Stimulated activated CD8-positive, alpha-beta memory T cell treated with anti-CD3 and anti-CD28 coated beads, Interleukin-15, amount 100 ng/mL, for 24 hours (primary cell): ENCODE data around the gene DNAJC21.
"Not testable (repeated sequence)": the region's sequence is repeated elsewhere in the genome, so short reads cannot be mapped to it uniquely, and the experiment has no call there.

ENCODE experiments used
- DNase-seq: peaks from one replicate; pipeline ENCODE4 v3.0.0-alpha.2; 2020; ENCODE audit warnings: low read depth

Gene DNAJC21

GRCh38 chr5:34929134-34929719, at the start of gene DNAJC21:
DNAJC21 (plus strand) TSS chr5:34929559; CDS start chr5:34929820, 261 bp downstream.
- DNase-seq: peak; percentile 92

GRCh38 chr5:34881246-34881645, 48.1 kb upstream of the DNAJC21 start:
- no peak for DNase-seq

DNA sequence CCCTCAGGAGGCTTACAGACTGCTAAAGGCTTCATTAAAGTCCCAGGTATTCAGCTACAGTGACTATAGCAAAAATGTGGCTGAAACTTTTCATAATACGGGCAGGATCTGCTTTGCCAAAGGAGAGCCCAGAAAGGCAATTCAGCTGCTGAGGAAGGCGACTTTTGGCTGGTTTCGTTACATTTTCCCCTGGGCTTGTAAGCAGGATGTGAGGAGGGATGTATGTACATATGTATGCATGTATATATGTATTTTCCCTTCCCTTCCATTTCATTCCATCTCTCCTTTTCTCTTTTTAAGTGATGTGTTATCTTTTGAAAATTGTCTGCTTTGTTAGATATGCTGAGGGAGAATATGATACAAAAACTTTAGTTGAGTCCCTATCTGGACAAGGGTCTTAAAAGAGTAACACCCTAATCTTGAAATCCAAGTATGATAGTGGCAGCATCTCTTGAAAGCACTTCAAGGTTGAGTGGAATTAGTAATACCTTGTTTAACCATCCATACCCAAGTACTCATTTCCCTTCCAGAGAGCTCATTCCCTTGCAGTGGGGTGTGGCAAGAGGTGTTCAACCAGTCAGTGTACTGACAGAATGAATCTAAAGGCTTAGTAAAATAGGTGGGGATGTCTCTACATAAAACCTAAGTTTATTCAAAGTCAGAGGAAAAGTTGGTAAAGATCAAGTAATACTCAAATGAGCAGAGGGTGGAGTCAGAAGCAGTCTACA, 42.8 kb upstream of the DNAJC21 start:
- no peak for DNase-seq

- DNase-seq: no peak
Observed at GRCh38 chr5:34889394-34889793, 40.0 kb upstream of the DNAJC21 start.

GRCh38 chr5:34891981-34892380, 37.4 kb upstream of the DNAJC21 start:
- no peak for DNase-seq

- no peak for DNase-seq
Observed at GRCh38 chr5:34892414-34892813, 36.9 kb upstream of the DNAJC21 start.

- DNase-seq: no peak
Observed at GRCh38 chr5:34894716-34895115, 34.6 kb upstream of the DNAJC21 start.

DNA sequence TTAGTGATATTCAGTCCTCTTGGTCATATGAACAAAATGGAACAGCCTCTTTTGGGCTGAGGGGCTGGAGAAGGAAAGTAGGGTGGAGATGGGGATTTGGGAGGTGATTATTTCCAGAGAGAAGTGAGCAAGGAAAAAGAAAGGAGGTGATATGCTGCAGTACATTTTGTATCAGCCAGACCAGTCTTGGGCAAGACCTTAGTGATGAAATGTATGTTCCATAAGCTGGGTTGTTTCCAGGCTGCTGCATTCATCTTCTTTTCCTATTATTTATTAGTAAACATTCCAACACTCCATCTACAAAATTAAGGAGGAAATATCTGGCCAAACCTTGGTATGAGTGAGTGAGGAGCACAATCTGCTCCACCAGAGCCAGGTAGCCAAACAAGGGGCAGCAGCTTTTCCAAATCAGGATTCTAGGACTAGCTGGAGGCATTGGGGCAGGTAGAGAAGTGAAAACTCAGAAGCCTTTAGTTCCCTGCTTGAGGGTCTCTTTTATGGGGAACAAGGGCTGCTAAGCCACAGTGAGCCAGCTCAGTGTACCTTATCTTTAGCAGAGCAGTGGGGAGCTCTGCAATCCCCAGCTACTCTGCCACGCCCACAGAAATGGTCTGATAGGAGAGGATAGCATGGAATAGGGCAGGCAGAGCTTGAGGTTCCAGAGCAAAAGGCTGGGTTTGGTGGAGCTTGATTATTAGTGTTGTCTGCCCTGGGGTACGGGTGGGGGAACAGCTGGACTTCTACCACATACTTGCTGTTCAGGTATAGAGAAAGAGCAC, 33.5 kb upstream of the DNAJC21 start:
- DNase-seq: no peak

DNA sequence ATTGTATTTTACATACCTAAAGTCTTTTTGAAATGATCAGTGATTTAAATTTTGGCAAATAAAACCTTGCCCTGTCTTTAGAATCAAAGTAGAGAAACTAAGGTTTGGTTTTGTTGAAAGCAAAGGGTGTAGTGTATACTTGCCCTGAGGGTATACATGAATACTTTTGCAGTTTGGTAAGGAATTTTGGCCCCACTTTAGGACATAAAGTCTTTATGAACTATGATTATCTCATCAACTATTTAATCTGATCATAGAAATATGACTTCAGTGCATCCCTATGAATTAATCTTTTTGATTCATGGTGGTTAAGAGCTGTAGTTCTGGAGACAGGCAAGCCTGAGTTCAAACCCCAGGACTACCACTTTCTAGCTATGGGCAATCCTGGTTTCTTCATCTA, 31.7 kb upstream of the DNAJC21 start:
- no peak for DNase-seq

- peak; percentile 5 for DNase-seq
Observed at GRCh38 chr5:34898258-34898895, 31.0 kb upstream of the DNAJC21 start.

GRCh38 chr5:34899066-34899465, 30.3 kb upstream of the DNAJC21 start:
- no peak for DNase-seq

- no peak for DNase-seq
Observed at GRCh38 chr5:34900652-34901051, 28.7 kb upstream of the DNAJC21 start.

DNA sequence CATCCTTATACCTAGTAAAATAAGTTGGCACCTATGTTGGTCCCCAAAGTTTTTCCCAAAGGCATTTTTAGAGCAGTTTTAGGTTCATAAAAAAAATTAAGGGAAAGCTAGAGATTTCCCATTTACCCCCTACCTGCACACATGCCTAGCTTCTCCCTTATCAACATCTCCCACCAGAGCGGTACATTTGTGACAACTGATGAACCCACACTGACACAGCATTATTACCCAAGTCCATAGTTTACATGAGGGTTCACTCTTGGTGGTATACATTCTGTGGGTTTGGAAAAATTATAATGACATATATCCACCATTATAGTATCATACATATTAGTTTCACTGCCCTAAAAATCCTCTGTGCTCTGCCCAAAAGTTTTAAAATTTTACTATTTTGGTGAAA, 26.1 kb upstream of the DNAJC21 start:
- DNase-seq: no peak

DNA sequence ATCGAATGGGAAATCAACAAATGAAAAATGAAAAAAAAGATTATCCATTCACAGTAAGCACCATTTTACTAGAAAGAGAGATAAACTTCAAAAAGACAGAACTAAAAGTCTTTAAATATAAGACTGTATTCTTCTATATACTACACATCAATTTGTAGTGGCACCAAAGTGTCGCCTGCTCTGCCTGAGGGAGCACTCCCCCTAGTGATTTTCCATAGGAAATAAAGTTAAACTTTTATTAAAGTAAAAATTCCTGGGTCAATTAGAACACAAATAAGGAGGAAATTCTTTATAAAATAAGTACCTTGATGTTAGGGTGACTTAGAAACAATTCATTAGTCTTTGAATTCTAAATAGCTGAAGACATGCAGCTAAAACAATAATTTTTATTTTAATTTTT, 23.8 kb upstream of the DNAJC21 start:
- no peak for DNase-seq

DNA sequence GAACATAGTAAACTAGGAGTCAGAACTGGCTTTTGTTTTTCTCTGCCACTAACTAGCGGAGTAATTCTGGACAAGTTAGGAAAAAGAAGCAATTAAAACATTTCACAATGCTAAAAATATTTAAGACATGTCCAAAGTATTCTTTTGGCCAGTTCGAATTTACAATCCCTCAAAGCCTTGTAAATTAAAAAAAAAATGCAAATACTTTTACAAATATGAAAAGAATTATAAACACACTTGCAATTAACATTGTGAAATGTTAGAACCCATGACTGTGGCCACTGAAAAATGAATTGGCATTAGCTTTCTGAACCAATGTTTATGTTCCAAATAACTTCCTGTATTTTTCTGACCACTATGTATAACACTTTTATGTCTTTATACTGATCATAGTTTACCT, 16.3 kb upstream of the DNAJC21 start:
- no peak for DNase-seq

DNA sequence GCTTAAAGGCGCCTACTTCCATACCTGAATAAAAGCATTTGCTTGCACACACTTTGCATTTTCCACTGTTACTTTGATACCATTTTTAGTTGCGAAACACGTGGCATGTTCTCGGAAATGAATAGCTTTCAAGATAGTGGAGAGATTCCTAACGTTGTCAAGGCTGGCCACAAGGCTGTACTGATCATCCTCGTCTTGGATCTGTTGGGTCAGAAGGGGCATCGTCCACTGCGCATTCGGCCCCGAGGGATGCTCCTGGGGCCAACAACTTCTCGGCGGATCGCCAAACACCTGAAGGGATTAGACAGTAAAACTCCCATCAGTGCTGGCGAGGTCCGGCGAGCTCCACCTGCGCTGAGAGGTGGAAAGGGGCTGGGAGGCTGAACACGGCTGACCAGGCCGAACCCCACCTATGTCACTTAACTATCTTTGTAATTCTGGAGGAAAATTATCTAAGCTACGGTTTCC, 14.7 kb upstream of the DNAJC21 start:
- DNase-seq: peak; percentile 19

DNA sequence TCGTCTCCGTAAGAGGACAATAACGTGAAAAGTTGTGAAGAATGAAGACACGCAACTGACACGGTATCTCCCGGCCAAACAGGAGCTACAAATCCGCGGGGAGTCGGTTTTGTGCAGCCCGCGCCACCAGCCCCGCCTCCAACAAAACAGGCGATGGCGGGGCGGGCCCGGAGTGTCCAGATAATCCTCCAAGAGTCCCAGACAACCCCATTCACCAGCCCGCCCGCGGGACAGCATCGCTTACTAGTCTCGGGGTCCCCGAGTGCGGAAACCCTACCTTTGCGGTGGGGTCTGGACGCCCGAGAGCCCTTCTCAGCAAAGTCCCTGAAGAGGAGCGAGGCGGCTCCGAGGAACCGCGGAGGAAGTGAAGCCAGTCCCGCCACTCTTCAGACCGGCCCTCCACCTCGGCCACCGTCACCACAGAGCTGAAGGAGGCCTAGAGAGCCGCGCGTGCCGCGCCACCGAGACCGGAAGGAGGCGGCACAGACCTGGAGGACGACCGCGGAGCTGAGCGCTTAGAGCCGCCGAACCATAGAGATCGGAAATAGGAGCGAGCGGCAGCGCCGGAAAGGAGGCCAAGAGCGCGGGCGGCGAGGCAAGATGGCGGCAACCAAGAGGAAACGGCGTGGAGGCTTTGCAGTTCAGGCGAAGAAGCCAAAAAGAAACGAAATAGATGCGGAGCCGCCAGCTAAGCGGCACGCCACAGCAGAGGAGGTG, 14.1 kb upstream of the DNAJC21 start, which contains the start of the genes BRIX1 and RAD1:
TSS of gene BRIX1 (plus strand) at position 573 of the 717 bp plus-strand sequence. CDS start at position 601, 28 bp downstream.
TSS of gene RAD1 (minus strand) at position 366 of the 717 bp plus-strand sequence. CDS start 612 bp downstream, outside the sequence.
- DNase-seq: peak; percentile 85

- DNase-seq: peak; percentile 7
Observed at GRCh38 chr5:34915856-34916192, 13.5 kb upstream of the DNAJC21 start.

DNA sequence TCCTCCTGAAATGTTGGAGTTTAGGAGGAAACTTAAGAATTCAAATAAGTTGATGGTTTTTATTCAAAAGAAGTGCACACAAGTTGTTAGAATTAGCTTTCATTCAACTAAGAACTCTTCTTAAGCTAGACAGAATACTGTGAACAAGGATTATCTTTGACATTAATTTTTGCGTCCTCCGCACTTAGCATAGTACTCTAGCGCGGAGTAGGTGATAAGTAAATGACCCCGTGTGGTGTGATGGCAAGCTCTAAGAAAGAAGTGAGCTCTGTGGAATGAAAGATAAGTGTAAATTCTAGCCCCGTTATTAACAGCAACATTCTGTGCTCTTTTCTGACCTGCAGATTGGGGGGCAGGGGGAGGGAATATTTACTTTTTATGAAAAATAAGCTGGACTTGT, 12.8 kb upstream of the DNAJC21 start:
- DNase-seq: no peak

GRCh38 chr5:34918025-34918424, 11.3 kb upstream of the DNAJC21 start:
- DNase-seq: no peak

- no peak for DNase-seq
Observed at GRCh38 chr5:34919077-34919476, 10.3 kb upstream of the DNAJC21 start.

DNA sequence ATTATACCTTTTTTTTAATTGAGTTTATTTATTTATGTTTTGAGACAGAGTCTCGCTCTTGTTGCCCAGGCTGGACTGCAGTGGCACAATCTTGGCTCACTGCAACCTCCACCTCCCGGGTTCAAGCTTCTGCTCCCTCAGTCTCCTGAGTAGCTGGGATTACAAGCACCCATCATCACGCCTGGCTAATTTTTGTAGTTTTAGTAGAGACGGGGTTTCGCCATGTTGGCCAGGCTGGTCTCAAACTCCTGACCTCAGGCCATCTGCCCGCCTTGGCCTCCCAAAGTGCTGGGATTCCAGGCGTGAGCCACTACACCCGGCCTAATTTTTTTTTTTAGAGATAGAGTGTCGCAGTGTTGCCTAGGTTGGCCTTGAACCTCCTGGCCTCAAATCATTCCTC, 6.1 kb upstream of the DNAJC21 start:
- not testable (repeated sequence) for DNase-seq
